Naive thymus-derived CD4-positive, alpha-beta T cell (primary cell): ENCODE data around the gene SAG. TPM values are rescaled to one million over a fixed set of nuclear protein-coding genes. Genes with fewer than 3 reads are reported as not detected.

Source experiments
- ATAC-seq: fragments of 150-1000 bp; cut with Tn5 transposase; 2 replicates; pipeline ENCODE4 v1.10.0; 2021; ENCODE audit warnings: mild to moderate bottlenecking, moderate library complexity
- CTCF ChIA-PET: fragments of 350-600 bp; sonication (Branson Sonifier 250); formaldehyde crosslinking; loops from one replicate; lab custom pipeline; 2021; ENCODE audit warnings: antibody characterized with exemption; lab: Charles Lee
- POLR2A ChIA-PET: fragments of 350-600 bp; sonication (Branson Sonifier 250); formaldehyde crosslinking; loops from one replicate; lab custom pipeline; 2021; ENCODE audit warnings: antibody characterized with exemption, inconsistent platforms; lab: Charles Lee
- DNase-seq, 9 donors: peaks; one replicate each; pipeline versions ENCODE4 v3.0.0 to v3.0.0-alpha.2; 2020 to 2022; ENCODE audit warnings: mixed read lengths in 1 of 9
- H3K27ac ChIP-seq: one replicate; pipeline ENCODE4 v1.7.0; 2013; ENCODE audit warnings: mild to moderate bottlenecking, low read depth, low read length, moderate library complexity
- H3K27me3 ChIP-seq, 2 donors: one replicate each; pipeline ENCODE4 v1.7.0; 2013; ENCODE audit warnings: low read length in 2 of 2, mild to moderate bottlenecking in 2 of 2, moderate library complexity in 2 of 2; ENCODE audit not compliant: control insufficient read depth in 2 of 2, insufficient read depth in 2 of 2
- H3K36me3 ChIP-seq, 3 experiments: 1 replicate in 2 of 3; 2 replicates in 1 of 3; pipeline ENCODE4 v1.7.0; 2013; ENCODE audit warnings: low read length in 3 of 3, mild to moderate bottlenecking in 3 of 3, moderate library complexity in 1 of 3; ENCODE audit not compliant: insufficient read depth in 3 of 3, control insufficient read depth in 2 of 3
- H3K4me1 ChIP-seq, 2 donors: one replicate each; pipeline ENCODE4 v1.7.0; 2013; ENCODE audit warnings: low read length in 2 of 2, mild to moderate bottlenecking in 2 of 2, moderate library complexity in 1 of 2; ENCODE audit not compliant: control insufficient read depth in 2 of 2, insufficient read depth in 2 of 2
- H3K4me3 ChIP-seq: 2 replicates; pipeline ENCODE4 v1.7.0; 2013; ENCODE audit warnings: mild to moderate bottlenecking, low read length
- H3K9me3 ChIP-seq, 3 experiments: 1 replicate in 2 of 3; 2 replicates in 1 of 3; pipeline ENCODE4 v1.7.0; 2013; ENCODE audit warnings: low read length in 3 of 3; ENCODE audit not compliant: control insufficient read depth in 2 of 3
- H3K27ac Mint-ChIP-seq, 9 donors: one replicate each; pipeline ENCODE4 v1.8.0; 2020 to 2022; ENCODE audit warnings: mixed read lengths in 9 of 9, mild to moderate bottlenecking in 8 of 9, moderate library complexity in 5 of 9, inconsistent platforms in 2 of 9
- H3K27me3 Mint-ChIP-seq, 5 donors: one replicate each; pipeline ENCODE4 v1.8.0; 2021 to 2022; ENCODE audit warnings: mixed read lengths in 5 of 5, mild to moderate bottlenecking in 1 of 5
- H3K36me3 Mint-ChIP-seq, 5 donors: one replicate each; pipeline ENCODE4 v1.8.0; 2020 to 2022; ENCODE audit warnings: mixed read lengths in 5 of 5, mild to moderate bottlenecking in 3 of 5, inconsistent platforms in 1 of 5
- H3K4me1 Mint-ChIP-seq, 7 donors: one replicate each; pipeline ENCODE4 v1.8.0; 2020 to 2022; ENCODE audit warnings: mixed read lengths in 7 of 7, mild to moderate bottlenecking in 3 of 7, inconsistent platforms in 1 of 7
- H3K4me3 Mint-ChIP-seq, 10 donors: one replicate each; pipeline ENCODE4 v1.8.0; 2020 to 2022; ENCODE audit warnings: mild to moderate bottlenecking in 10 of 10, mixed read lengths in 10 of 10, moderate library complexity in 6 of 10, inconsistent platforms in 2 of 10
- H3K9me3 Mint-ChIP-seq, 11 donors: one replicate each; pipeline ENCODE4 v1.8.0; 2020 to 2022; ENCODE audit warnings: mixed read lengths in 11 of 11, mild to moderate bottlenecking in 4 of 11, inconsistent platforms in 1 of 11, moderate library complexity in 1 of 11
- intact Hi-C, 2 donors: fragments of 100-400 bp; cut with micrococcal nuclease; formaldehyde crosslinking; loops; one replicate each; pipeline ENCODE4 v1.15.1; 2023
- polyA plus RNA-seq, 2 donors: library from polyadenylated mRNA; unstranded; fragments of 300-500 nt; fragmentation: Illumina TruSeq; gene quantifications; one replicate each; pipeline ENCODE4 v1.2.3, GENCODE V29; 2021
- total RNA-seq, 6 experiments: library from RNA in 5 of 6; stranded (reverse) in 5 of 6; gene quantifications; 1 replicate in 5 of 6; 2 replicates in 1 of 6; pipeline ENCODE4 v1.2.3 and lab custom pipeline; 2021 to 2026

SAG gene
- total and polyA plus RNA-seq, 7 experiments from 2014 or later, result 0.05 to 0.65 (median 0.10) TPM; not detected in 4

DNA sequence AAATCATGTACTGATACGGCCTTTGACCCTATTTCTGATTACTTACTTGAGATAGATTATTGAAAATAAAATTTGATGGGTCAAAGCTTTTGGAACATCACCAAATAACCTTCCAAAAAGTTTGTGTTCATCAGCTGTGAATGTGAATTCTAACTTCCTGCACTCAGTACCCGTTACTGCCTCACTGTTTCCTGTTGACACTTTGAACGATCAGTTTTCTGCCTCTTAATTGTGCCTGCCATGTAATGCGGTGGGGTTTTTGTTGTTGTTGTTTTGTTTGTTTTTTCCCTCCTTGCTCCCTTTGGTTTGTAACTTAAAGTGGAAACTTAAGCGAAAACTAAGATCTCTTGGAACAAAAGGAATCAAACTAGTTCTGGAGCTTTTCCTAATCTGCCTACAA is 37.2 kb upstream of the SAG start:
- H3K27me3 Mint-ChIP-seq, result no peaks in the 10 kb centered on the region
- ChIA-PET CTCF (interaction anchor here (0.8 to 1.5 kb wide), 5 partner anchors 19 to 134 kb away, joined by 3 to 5 read pairs (median 3); partner anchors contain the start of gene ATG16L1), POLR2A (interaction anchor here (0.8 to 3.5 kb wide), 10 partner anchors 10 to 210 kb away, joined by 3 to 29 read pairs (median 4); partner anchors contain the start of gene INPP5D)
- Histone ChIP-seq H3K4me3 (peak overlapping the region; percentile 38), H3K27me3 (no peaks in the 10 kb centered on the region), H3K9me3 (no peaks in the 10 kb centered on the region), H3K36me3 (peaks cover 25 to 45% (median 43%) of the 10 kb centered on the region in 3 experiments), H3K27ac (peak overlapping the region; percentile 79), H3K4me1 (peaks cover 59 to 69% of the 10 kb centered on the region in 2 donors)
- H3K4me1 Mint-ChIP-seq, result peaks cover 41 to 97% (median 84%) of the 10 kb centered on the region in 7 donors
- DNase-seq (peak in 7 of 9 donors; percentile 27 to 62 (median 48)), ATAC-seq (no peak)
- intact Hi-C loops, result loop anchor here in 1 of 2 donors (1.0 kb wide), 1 partner anchor 573 kb away; the partner anchor contains the start of gene GIGYF2
- peak overlapping the region; percentile 95 to 100 (median 99) for H3K27ac Mint-ChIP-seq
- H3K36me3 Mint-ChIP-seq, result peaks cover 27 to 78% (median 58%) of the 10 kb centered on the region in 5 donors
- peak overlapping the region; percentile 67 to 85 (median 79) for H3K4me3 Mint-ChIP-seq
- H3K9me3 Mint-ChIP-seq, result peaks cover 0 to 2% (median 0%) of the 10 kb centered on the region in 11 donors

DNA sequence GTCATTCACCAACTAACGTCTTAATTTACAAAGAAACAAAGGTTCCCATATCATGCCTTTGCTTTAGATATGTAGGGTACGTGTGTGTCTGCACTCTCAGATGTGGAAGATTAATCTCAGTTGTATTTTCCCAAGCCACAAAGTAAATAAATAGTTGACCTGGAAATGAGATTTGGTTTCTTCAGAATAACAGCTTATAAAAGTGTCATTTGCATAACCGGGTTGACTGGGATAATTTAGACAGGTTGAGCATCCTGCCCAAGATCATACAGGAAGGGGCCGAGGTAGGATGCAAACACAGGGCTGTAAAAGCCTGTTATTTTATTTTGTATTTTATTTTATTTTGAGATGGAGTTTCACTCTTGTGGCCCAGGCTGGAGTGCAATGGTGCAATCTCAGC is 36.7 kb upstream of the SAG start:
- H3K27ac ChIP-seq, result peak overlapping the region; percentile 79
- peaks cover 30 to 47% (median 43%) of the 10 kb centered on the region in 3 experiments for H3K36me3 ChIP-seq

GRCh38 chr2:233271693-233272092 is 35.9 kb upstream of the SAG start:
- H3K36me3 Mint-ChIP-seq, result peaks cover 25 to 75% (median 57%) of the 10 kb centered on the region in 5 donors
- Histone ChIP-seq H3K36me3 (peaks cover 36 to 47% (median 44%) of the 10 kb centered on the region in 3 experiments), H3K4me3 (no peak overlapping the region), H3K27me3 (no peaks in the 10 kb centered on the region), H3K4me1 (peaks cover 56 to 66% of the 10 kb centered on the region in 2 donors), H3K27ac (peak overlapping the region; percentile 79), H3K9me3 (no peaks in the 10 kb centered on the region)
- H3K27ac Mint-ChIP-seq, result peak overlapping the region; percentile 69 to 100 (median 99)
- ATAC-seq (no peak), DNase-seq (no peak)
- H3K4me1 Mint-ChIP-seq, result peaks cover 36 to 88% (median 73%) of the 10 kb centered on the region in 7 donors
- peaks cover 0 to 2% (median 0%) of the 10 kb centered on the region in 11 donors for H3K9me3 Mint-ChIP-seq
- no peaks in the 10 kb centered on the region for H3K27me3 Mint-ChIP-seq
- ChIA-PET POLR2A (interaction anchor here (1.0 to 2.6 kb wide), 6 partner anchors 10 to 67 kb away, joined by 3 to 14 read pairs (median 6); partner anchors contain the start of gene ATG16L1), CTCF (interaction anchor here (0.8 to 1.5 kb wide), 2 partner anchors 20 to 121 kb away, joined by 3 to 4 read pairs; partner anchors contain the start of gene ATG16L1)
- intact Hi-C loops, result no loop called here
- H3K4me3 Mint-ChIP-seq, result peak overlapping the region; percentile 42 to 79 (median 61)

More for the DNA sequence above, 36.7 kb upstream of the SAG start:
- H3K9me3 Mint-ChIP-seq, result peaks cover 0 to 2% (median 0%) of the 10 kb centered on the region in 11 donors
- CTCF ChIA-PET, result interaction anchor here (1.3 to 1.5 kb wide), 3 partner anchors 19 to 133 kb away, joined by 3 to 5 read pairs (median 4); partner anchors contain the start of gene ATG16L1
- H3K36me3 Mint-ChIP-seq, result peaks cover 27 to 79% (median 58%) of the 10 kb centered on the region in 5 donors
- POLR2A ChIA-PET, result interaction anchor here (0.9 to 2.6 kb wide), 9 partner anchors 9 to 151 kb away, joined by 3 to 14 read pairs (median 5); no protein-coding TSS in a partner anchor
- Histone ChIP-seq H3K4me3 (peak overlapping the region; percentile 38), H3K27me3 (no peaks in the 10 kb centered on the region), H3K4me1 (peaks cover 59 to 69% of the 10 kb centered on the region in 2 donors), H3K9me3 (no peaks in the 10 kb centered on the region)
- peak overlapping the region; percentile 95 to 100 (median 99) for H3K27ac Mint-ChIP-seq
- peaks cover 39 to 93% (median 81%) of the 10 kb centered on the region in 7 donors for H3K4me1 Mint-ChIP-seq
- peak in 1 of 9 donors; percentile 20 for DNase-seq
- no peak for ATAC-seq
- intact Hi-C loops, result loop anchor here in 1 of 2 donors (1.0 kb wide), 1 partner anchor 574 kb away; the partner anchor contains the start of gene GIGYF2
- no peaks in the 10 kb centered on the region for H3K27me3 Mint-ChIP-seq
- peak overlapping the region; percentile 67 to 85 (median 79) for H3K4me3 Mint-ChIP-seq

- ChIA-PET POLR2A (interaction anchor here (0.6 to 1.2 kb wide), 3 partner anchors 25 to 145 kb away, joined by 3 to 4 read pairs (median 3); no protein-coding TSS in a partner anchor), CTCF (interaction anchor here (0.6 kb wide), 1 partner anchor 130 kb away, joined by 4 read pairs; no protein-coding TSS in a partner anchor)
- H3K27ac ChIP-seq, result no peak overlapping the region
- H3K4me3 ChIP-seq, result no peak overlapping the region
- peak overlapping the region in 4 of 10 donors; percentile 10 to 79 (median 34) for H3K4me3 Mint-ChIP-seq
- peaks cover 44 to 53% of the 10 kb centered on the region in 2 donors for H3K4me1 ChIP-seq
- H3K27me3 Mint-ChIP-seq, result no peaks in the 10 kb centered on the region
- intact Hi-C loops, result no loop called here
- H3K4me1 Mint-ChIP-seq, result peaks cover 27 to 74% (median 60%) of the 10 kb centered on the region in 7 donors
- ATAC-seq (no peak), DNase-seq (no peak)
- H3K36me3 Mint-ChIP-seq, result peaks cover 30 to 77% (median 68%) of the 10 kb centered on the region in 5 donors
- H3K36me3 ChIP-seq, result peaks cover 45 to 57% (median 56%) of the 10 kb centered on the region in 3 experiments
- H3K27me3 ChIP-seq, result no peaks in the 10 kb centered on the region
- no peaks in the 10 kb centered on the region for H3K9me3 Mint-ChIP-seq
- H3K9me3 ChIP-seq, result no peaks in the 10 kb centered on the region
- H3K27ac Mint-ChIP-seq, result peak overlapping the region in 8 of 9 donors; percentile 51 to 100 (median 97)
Observed at GRCh38 chr2:233273120-233273519, 34.5 kb upstream of the SAG start.

- Mint-ChIP-seq H3K36me3 (peaks cover 30 to 80% (median 62%) of the 10 kb centered on the region in 5 donors), H3K4me3 (no peak overlapping the region), H3K27me3 (no peaks in the 10 kb centered on the region), H3K9me3 (no peaks in the 10 kb centered on the region), H3K4me1 (peaks cover 15 to 57% (median 43%) of the 10 kb centered on the region in 7 donors), H3K27ac (peak overlapping the region; percentile 10 to 99 (median 55))
- POLR2A ChIA-PET, result interaction anchor here (0.6 to 0.8 kb wide), 3 partner anchors 11 to 62 kb away, joined by 3 to 4 read pairs (median 3); no protein-coding TSS in a partner anchor
- intact Hi-C loops, result no loop called here
- Histone ChIP-seq H3K9me3 (no peaks in the 10 kb centered on the region), H3K4me1 (peaks cover 23 to 32% of the 10 kb centered on the region in 2 donors), H3K27me3 (no peaks in the 10 kb centered on the region), H3K4me3 (no peak overlapping the region), H3K36me3 (peaks cover 51 to 77% (median 73%) of the 10 kb centered on the region in 3 experiments), H3K27ac (no peak overlapping the region)
- CTCF ChIA-PET, result interaction anchor here (0.6 kb wide), 1 partner anchor 1634 kb away, joined by 3 read pairs; no protein-coding TSS in a partner anchor
- DNase-seq (no peak), ATAC-seq (no peak)
Observed at GRCh38 chr2:233275223-233275622, 32.4 kb upstream of the SAG start.

DNA sequence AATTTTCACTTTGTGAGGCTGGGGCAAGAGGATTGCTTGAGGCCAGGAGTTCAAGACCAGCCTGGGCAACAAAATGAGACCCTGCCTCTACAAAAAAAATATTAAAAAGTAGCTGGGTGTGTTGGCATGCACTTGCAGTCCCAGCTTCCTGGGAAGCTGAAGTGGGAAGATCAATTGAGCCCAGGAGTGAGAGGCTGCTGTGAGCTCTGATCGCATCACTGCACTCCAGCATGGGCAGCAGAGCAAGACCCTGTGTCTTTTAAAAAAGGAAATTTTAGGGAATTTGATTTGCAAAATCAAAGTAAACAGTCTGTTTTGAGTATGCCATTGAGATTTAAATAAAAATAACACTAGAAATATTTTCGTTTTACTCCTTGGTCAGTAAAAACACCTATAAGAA is 28.7 kb upstream of the SAG start:
- peaks cover 45 to 90% (median 79%) of the 10 kb centered on the region in 3 experiments for H3K36me3 ChIP-seq
- ChIA-PET CTCF (interaction anchor here (1.2 kb wide), 1 partner anchor 25 kb away, joined by 3 read pairs; no protein-coding TSS in a partner anchor), POLR2A (interaction anchor here (1.0 to 3.4 kb wide), 2 partner anchors 11 to 17 kb away, joined by 3 to 18 read pairs; no protein-coding TSS in a partner anchor)
- H3K4me3 ChIP-seq, result no peak overlapping the region
- intact Hi-C loops, result loop anchor here in 1 of 2 donors (1.0 kb wide), 1 partner anchor 11 kb away; no protein-coding TSS in a partner anchor
- H3K27ac ChIP-seq, result no peak overlapping the region
- DNase-seq (no peak), ATAC-seq (no peak)
- H3K4me1 Mint-ChIP-seq, result peaks cover 12 to 51% (median 35%) of the 10 kb centered on the region in 7 donors
- H3K27me3 Mint-ChIP-seq, result no peaks in the 10 kb centered on the region
- H3K9me3 ChIP-seq, result no peaks in the 10 kb centered on the region
- H3K4me1 ChIP-seq, result peaks cover 11 to 15% of the 10 kb centered on the region in 2 donors
- peaks cover 27 to 75% (median 60%) of the 10 kb centered on the region in 5 donors for H3K36me3 Mint-ChIP-seq
- H3K9me3 Mint-ChIP-seq, result no peaks in the 10 kb centered on the region
- no peak overlapping the region for H3K4me3 Mint-ChIP-seq
- no peaks in the 10 kb centered on the region for H3K27me3 ChIP-seq
- peak overlapping the region in 5 of 9 donors; percentile 26 to 72 (median 46) for H3K27ac Mint-ChIP-seq
